ENCODE results near the gene RBM38. TPM values are rescaled to one million over a fixed set of nuclear protein-coding genes. Genes with fewer than 3 reads are reported as not detected.

Gene RBM38
- total RNA-seq, 1 experiment from 2014 or later = 56.5 TPM

DNA sequence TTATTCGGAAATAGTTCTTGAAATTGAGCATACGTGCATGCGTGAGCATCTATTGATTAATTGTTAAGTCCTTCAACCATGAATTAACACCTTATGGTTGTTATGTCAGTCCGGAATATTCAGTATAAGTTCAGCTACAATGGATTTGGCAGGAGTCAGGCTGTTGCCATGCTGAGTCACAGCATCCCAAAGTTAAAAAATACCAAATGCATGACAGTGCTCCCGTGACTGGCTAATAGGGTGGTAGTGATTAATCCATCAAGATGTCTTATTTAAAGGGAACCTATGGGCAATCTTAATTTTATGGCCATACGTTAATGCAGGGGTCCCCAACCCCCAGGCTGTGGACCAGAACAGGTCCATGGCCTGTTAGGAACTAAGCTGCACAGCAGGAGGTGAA lies 29.7 kb upstream of the RBM38 start:
- Histone ChIP-seq H2AFZ (ENCODE audit: low read length) (no peak overlapping the region), H3K79me2 (ENCODE audit: low read length) (peaks cover 6% of the 10 kb centered on the region), H3K4me3 (ENCODE audit: low read length) (no peak overlapping the region), H3K27ac (ENCODE audit: low read length) (no peak overlapping the region; the same call in 1 of the 2 replicates), H3K9ac (ENCODE audit: low read length) (no peak overlapping the region), H3K4me2 (ENCODE audit: low read length) (no peak overlapping the region), H4K20me1 (ENCODE audit: low read length) (peaks cover 20% of the 10 kb centered on the region), H3K4me1 (ENCODE audit: insufficient read depth, low read length) (no peaks in the 10 kb centered on the region), H3K9me2 (replicated peaks; ENCODE audit: low read length) (no peaks in the 10 kb centered on the region), H3F3A (ENCODE audit: low read length, unreplicated experiment) (no peaks in the 10 kb centered on the region), H3K9me3 (ENCODE audit: low read length) (no peaks in the 10 kb centered on the region), H3K36me3 (ENCODE audit: low read depth, low read length) (peaks cover 42% of the 10 kb centered on the region), H3K27me3 (ENCODE audit: low read length) (no peaks in the 10 kb centered on the region)
- DNase-seq (peak; percentile 84), ATAC-seq (peak; percentile 95)
- BruUV-seq (replicated peaks) = no TSS peak
- intact Hi-C loops (cut with micrococcal nuclease) = no loop called here
- POLR2A ChIA-PET (ENCODE audit: unreplicated experiment) = interaction anchor here (0.5 kb wide), 1 partner anchor 21 kb away, joined by 4 read pairs; no protein-coding TSS in a partner anchor
- CTCF ChIA-PET = interaction anchor here (0.6 kb wide), 1 partner anchor 484 kb away, joined by 3 read pairs; no protein-coding TSS in a partner anchor
- no peak for TF ChIP-seq EZH2 (IDR thresholded peaks at IDR 0.05; ENCODE audit: low read length, unreplicated experiment)
- no peak for TF ChIP-seq EZH2phosphoT487 (IDR thresholded peaks at IDR 0.05; ENCODE audit: borderline replicate concordance, low read length)
- TF ChIP-seq, protein P1, sequence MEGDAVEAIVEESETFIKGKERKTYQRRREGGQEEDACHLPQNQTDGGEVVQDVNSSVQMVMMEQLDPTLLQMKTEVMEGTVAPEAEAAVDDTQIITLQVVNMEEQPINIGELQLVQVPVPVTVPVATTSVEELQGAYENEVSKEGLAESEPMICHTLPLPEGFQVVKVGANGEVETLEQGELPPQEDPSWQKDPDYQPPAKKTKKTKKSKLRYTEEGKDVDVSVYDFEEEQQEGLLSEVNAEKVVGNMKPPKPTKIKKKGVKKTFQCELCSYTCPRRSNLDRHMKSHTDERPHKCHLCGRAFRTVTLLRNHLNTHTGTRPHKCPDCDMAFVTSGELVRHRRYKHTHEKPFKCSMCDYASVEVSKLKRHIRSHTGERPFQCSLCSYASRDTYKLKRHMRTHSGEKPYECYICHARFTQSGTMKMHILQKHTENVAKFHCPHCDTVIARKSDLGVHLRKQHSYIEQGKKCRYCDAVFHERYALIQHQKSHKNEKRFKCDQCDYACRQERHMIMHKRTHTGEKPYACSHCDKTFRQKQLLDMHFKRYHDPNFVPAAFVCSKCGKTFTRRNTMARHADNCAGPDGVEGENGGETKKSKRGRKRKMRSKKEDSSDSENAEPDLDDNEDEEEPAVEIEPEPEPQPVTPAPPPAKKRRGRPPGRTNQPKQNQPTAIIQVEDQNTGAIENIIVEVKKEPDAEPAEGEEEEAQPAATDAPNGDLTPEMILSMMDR (conservative IDR thresholded peaks at IDR 0.05; ENCODE audit: low read depth, low read length) = no peak

DNA sequence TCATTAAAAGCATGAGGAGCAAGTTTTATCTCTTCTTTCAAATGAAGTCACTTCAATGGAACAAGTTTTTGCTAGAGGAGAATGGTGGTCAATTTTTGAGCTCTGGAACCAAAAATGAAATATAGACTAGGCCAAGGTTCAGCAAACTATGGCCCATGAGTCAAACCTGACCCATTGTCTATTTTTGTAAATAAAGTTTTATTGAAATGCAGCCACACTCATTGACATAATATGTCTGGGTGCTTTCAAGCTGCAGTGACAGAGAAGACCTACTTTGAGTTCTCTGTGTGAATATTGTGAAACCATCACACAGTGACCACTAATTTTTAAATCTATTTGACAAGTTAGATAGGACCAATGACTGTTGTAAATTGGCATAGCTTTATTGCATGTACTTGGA lies 26.7 kb upstream of the RBM38 start:
- POLR2A ChIA-PET (ENCODE audit: unreplicated experiment) = no interaction called here
- ATAC-seq (no peak), DNase-seq (no peak)
- H3K4me2 ChIP-seq (ENCODE audit: low read length) = no peak overlapping the region
- no TSS peak for BruUV-seq (replicated peaks)
- H3K9me2 ChIP-seq (replicated peaks; ENCODE audit: low read length) = no peaks in the 10 kb centered on the region
- H3K27ac ChIP-seq (ENCODE audit: low read length) = no peak overlapping the region
- no peaks in the 10 kb centered on the region for H3K27me3 ChIP-seq (ENCODE audit: low read length)
- CTCF ChIA-PET = no interaction called here
- peaks cover 3% of the 10 kb centered on the region for H3K79me2 ChIP-seq (ENCODE audit: low read length)
- peaks cover 70% of the 10 kb centered on the region for H3K36me3 ChIP-seq (ENCODE audit: low read depth, low read length)
- peaks cover 20% of the 10 kb centered on the region for H4K20me1 ChIP-seq (ENCODE audit: low read length)
- TF ChIP-seq, protein P1 (conservative IDR thresholded peaks at IDR 0.05; ENCODE audit: low read depth, low read length) = no peak
- TF ChIP-seq EZH2 (IDR thresholded peaks at IDR 0.05; ENCODE audit: low read length, unreplicated experiment) (no peak), EZH2phosphoT487 (IDR thresholded peaks at IDR 0.05; ENCODE audit: borderline replicate concordance, low read length) (no peak)
- intact Hi-C loops (cut with micrococcal nuclease) = no loop called here
- no peak overlapping the region for H2AFZ ChIP-seq (ENCODE audit: low read length)
- no peaks in the 10 kb centered on the region for H3K4me1 ChIP-seq (ENCODE audit: insufficient read depth, low read length)
- H3K9ac ChIP-seq (ENCODE audit: low read length) = no peak overlapping the region
- no peaks in the 10 kb centered on the region for H3K9me3 ChIP-seq (ENCODE audit: low read length)
- H3K4me3 ChIP-seq (ENCODE audit: low read length) = no peak overlapping the region
- H3F3A ChIP-seq (ENCODE audit: low read length, unreplicated experiment) = no peaks in the 10 kb centered on the region

DNA sequence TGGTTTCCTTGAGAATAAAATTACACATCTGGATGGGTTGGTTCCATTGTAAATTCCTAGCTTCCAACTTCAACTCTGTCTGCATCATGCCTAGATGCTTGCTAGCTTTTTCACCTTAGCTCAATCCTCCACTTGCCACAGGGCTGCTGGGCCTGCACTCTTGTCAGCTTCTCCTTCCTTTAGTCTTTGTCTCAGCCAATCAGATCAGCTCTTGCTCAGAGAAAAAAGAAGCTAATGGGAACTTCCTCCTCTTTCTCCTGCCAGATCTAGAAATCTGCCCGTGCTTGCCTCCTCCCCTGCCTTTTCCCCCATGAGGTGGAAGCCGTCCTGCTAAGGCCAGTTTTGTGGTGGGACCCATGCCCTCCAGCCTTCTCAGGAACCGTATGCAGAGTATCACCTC lies 21.6 kb upstream of the RBM38 start:
- Histone ChIP-seq H3K4me3 (ENCODE audit: low read length) (no peak overlapping the region), H3K9ac (ENCODE audit: low read length) (no peak overlapping the region), H3K9me2 (replicated peaks; ENCODE audit: low read length) (no peaks in the 10 kb centered on the region), H3K36me3 (ENCODE audit: low read depth, low read length) (peaks cover 92% of the 10 kb centered on the region), H2AFZ (ENCODE audit: low read length) (no peak overlapping the region), H3K27me3 (ENCODE audit: low read length) (no peaks in the 10 kb centered on the region), H3K27ac (ENCODE audit: low read length) (no peak overlapping the region), H3K4me2 (ENCODE audit: low read length) (no peak overlapping the region), H3K9me3 (ENCODE audit: low read length) (no peaks in the 10 kb centered on the region), H3F3A (ENCODE audit: low read length, unreplicated experiment) (no peaks in the 10 kb centered on the region), H3K4me1 (ENCODE audit: insufficient read depth, low read length) (no peaks in the 10 kb centered on the region), H4K20me1 (ENCODE audit: low read length) (no peaks in the 10 kb centered on the region), H3K79me2 (ENCODE audit: low read length) (no peaks in the 10 kb centered on the region; the same call in 1 of the 2 replicates)
- TF ChIP-seq EZH2 (IDR thresholded peaks at IDR 0.05; ENCODE audit: low read length, unreplicated experiment) = no peak
- TF ChIP-seq, protein P1 (conservative IDR thresholded peaks at IDR 0.05; ENCODE audit: low read depth, low read length) = no peak
- TF ChIP-seq EZH2phosphoT487 (IDR thresholded peaks at IDR 0.05; ENCODE audit: borderline replicate concordance, low read length) = no peak
- DNase-seq (no peak), ATAC-seq (no peak)
- BruUV-seq (replicated peaks) = no TSS peak
- intact Hi-C loops (cut with micrococcal nuclease) = no loop called here
- CTCF ChIA-PET = no interaction called here
- POLR2A ChIA-PET (ENCODE audit: unreplicated experiment) = interaction anchor here (0.6 kb wide), 1 partner anchor 14 kb away, joined by 4 read pairs; no protein-coding TSS in a partner anchor

Measured in PC-3 (cell line).